ENCODE results near the gene MRTFB.

Gene MRTFB

GRCh38 chr16:14232106-14232864 is 161.2 kb downstream of the MRTFB start:
- ChIA-PET CTCF (interaction anchor here (1.5 to 3.0 kb wide), 4 partner anchors 14 to 313 kb away, joined by 4 to 11 read pairs (median 7); partner anchors contain the start of gene ERCC4), POLR2A (interaction anchor here (0.6 kb wide), 1 partner anchor 426 kb away, joined by 3 read pairs; no protein-coding TSS in a partner anchor)
- DNase-seq (ENCODE audit: low read depth, low spot score) = no peak
- H3K4me3 ChIP-seq (ENCODE audit: low read depth, low read length) = no peak overlapping the region
- TF ChIP-seq CTCF (IDR thresholded peaks at IDR 0.05; ENCODE audit: insufficient read depth, low read length, missing control alignments) = no peak

- POLR2A ChIA-PET = no interaction called here
- CTCF ChIA-PET = interaction anchor here (1.0 to 2.2 kb wide), 4 partner anchors 10 to 50 kb away, joined by 3 to 10 read pairs (median 4); no protein-coding TSS in a partner anchor
- DNase-seq (ENCODE audit: low read depth, low spot score) = no peak
- no peak overlapping the region for H3K4me3 ChIP-seq (ENCODE audit: low read depth, low read length)
- no peak for TF ChIP-seq CTCF (IDR thresholded peaks at IDR 0.05; ENCODE audit: insufficient read depth, low read length, missing control alignments)
These were observed 165.3 kb downstream of the MRTFB start for GRCh38 chr16:14236401-14236800.

GRCh38 chr16:14238756-14239155 is 167.6 kb downstream of the MRTFB start:
- no peak overlapping the region for H3K4me3 ChIP-seq (ENCODE audit: low read depth, low read length)
- TF ChIP-seq CTCF (IDR thresholded peaks at IDR 0.05; ENCODE audit: insufficient read depth, low read length, missing control alignments) = no peak
- ChIA-PET POLR2A (no interaction called here), CTCF (interaction anchor here (3.3 to 4.6 kb wide), 3 partner anchors 12 to 319 kb away, joined by 15 to 26 read pairs (median 25); partner anchors contain the start of gene ERCC4)
- DNase-seq (ENCODE audit: low read depth, low spot score) = no peak

- TF ChIP-seq CTCF (IDR thresholded peaks at IDR 0.05; ENCODE audit: insufficient read depth, low read length, missing control alignments) = no peak
- CTCF ChIA-PET = interaction anchor here (3.3 to 4.6 kb wide), 3 partner anchors 11 to 320 kb away, joined by 15 to 26 read pairs (median 25); partner anchors contain the start of gene ERCC4
- no peak for DNase-seq (ENCODE audit: low read depth, low spot score)
- POLR2A ChIA-PET = no interaction called here
- no peak overlapping the region for H3K4me3 ChIP-seq (ENCODE audit: low read depth, low read length)
These were observed 168.7 kb downstream of the MRTFB start for GRCh38 chr16:14239791-14240190.

- ChIA-PET CTCF (interaction anchor here (0.7 to 4.6 kb wide), 4 partner anchors 10 to 321 kb away, joined by 3 to 26 read pairs (median 20); partner anchors contain the start of gene ERCC4), POLR2A (no interaction called here)
- DNase-seq (ENCODE audit: low read depth, low spot score) = no peak
- TF ChIP-seq CTCF (IDR thresholded peaks at IDR 0.05; ENCODE audit: insufficient read depth, low read length, missing control alignments) = no peak
- no peak overlapping the region for H3K4me3 ChIP-seq (ENCODE audit: low read depth, low read length)
These were observed 169.2 kb downstream of the MRTFB start for GRCh38 chr16:14240219-14240843.

GRCh38 chr16:14240964-14241363 is 169.8 kb downstream of the MRTFB start:
- ChIA-PET CTCF (interaction anchor here (0.7 to 4.6 kb wide), 4 partner anchors 9 to 322 kb away, joined by 3 to 26 read pairs (median 20); partner anchors contain the start of gene ERCC4), POLR2A (no interaction called here)
- H3K4me3 ChIP-seq (ENCODE audit: low read depth, low read length) = no peak overlapping the region
- no peak for TF ChIP-seq CTCF (IDR thresholded peaks at IDR 0.05; ENCODE audit: insufficient read depth, low read length, missing control alignments)
- DNase-seq (ENCODE audit: low read depth, low spot score) = no peak
